HepG2 (cell line): ENCODE data around the gene TCAP. TPM values are rescaled to one million over a fixed set of nuclear protein-coding genes. Genes with fewer than 3 reads are reported as not detected.

Source experiments
- ATF5 ChIP-seq: sonication (generic); formaldehyde crosslinking; IDR thresholded peaks from 2 replicates; pipeline ENCODE4 v1.4.0; 2020; ENCODE audit warnings: mild to moderate bottlenecking, low read depth, missing genetic modification reagents
- BRD4 ChIP-seq: sonication (generic); formaldehyde crosslinking; IDR thresholded peaks from 2 replicates; pipeline ENCODE4 v1.4.0; 2020; ENCODE audit warnings: missing genetic modification reagents
- GATAD2A ChIP-seq: IDR thresholded peaks from 2 replicates; pipeline ENCODE4 v1.6.1; 2016
- HOXA9 ChIP-seq: sonication (generic); formaldehyde crosslinking; IDR thresholded peaks from 2 replicates; pipeline ENCODE4 v1.8.1; 2022; ENCODE audit warnings: missing genetic modification reagents, mild to moderate bottlenecking, moderate library complexity, borderline replicate concordance
- KDM4B ChIP-seq: sonication (generic); formaldehyde crosslinking; IDR thresholded peaks from 2 replicates; pipeline ENCODE4 v1.4.0; 2020; ENCODE audit warnings: missing genetic modification reagents
- KMT2B ChIP-seq: IDR thresholded peaks from 2 replicates; pipeline ENCODE4 v1.6.1; 2016; ENCODE audit warnings: missing genetic modification reagents, missing compliant biosample characterization
- MTF1 ChIP-seq: sonication (generic); formaldehyde crosslinking; IDR thresholded peaks from 2 replicates; pipeline ENCODE4 v1.5.0; 2020; ENCODE audit warnings: missing genetic modification reagents
- TCF12 ChIP-seq, 2 experiments: fragments of 450-650 bp in 1 of 2; sonication (generic) in 1 of 2; formaldehyde crosslinking in 1 of 2; IDR thresholded peaks; 2 replicates each; pipeline versions ENCODE4 v1.6.1 to v1.8.0; 2017 to 2022; ENCODE audit warnings: antibody characterized with exemption in 1 of 2, mild to moderate bottlenecking in 1 of 2, missing genetic modification reagents in 1 of 2, moderate library complexity in 1 of 2
- U2AF1 ChIP-seq: fragments of 200-400 bp; formaldehyde crosslinking; optimal IDR thresholded peaks from 2 replicates; pipeline ENCODE3; 2017; ENCODE audit warnings: mild to moderate bottlenecking, low read depth, low read length
- ZNF224 ChIP-seq: sonication (generic); formaldehyde crosslinking; IDR thresholded peaks from 2 replicates; pipeline ENCODE4 v1.5.0; 2020; ENCODE audit warnings: mild to moderate bottlenecking, missing genetic modification reagents
- ZNF253 ChIP-seq: sonication (generic); formaldehyde crosslinking; IDR thresholded peaks from 2 replicates; pipeline ENCODE4 v1.8.0; 2022; ENCODE audit warnings: mild to moderate bottlenecking, missing genetic modification reagents, borderline replicate concordance
- ZNF496 ChIP-seq: sonication (generic); formaldehyde crosslinking; IDR thresholded peaks from 2 replicates; pipeline ENCODE4 v1.8.1; 2023; ENCODE audit warnings: mild to moderate bottlenecking, moderate library complexity, missing genetic modification reagents; ENCODE audit not compliant: insufficient replicate concordance
- ZNF543 ChIP-seq: sonication (generic); formaldehyde crosslinking; IDR thresholded peaks from 2 replicates; pipeline ENCODE4 v1.4.0; 2020; ENCODE audit warnings: mild to moderate bottlenecking, missing genetic modification reagents
- ZNF546 ChIP-seq: sonication (generic); formaldehyde crosslinking; conservative IDR thresholded peaks from 2 replicates; pipeline ENCODE4 v1.8.1; 2023; ENCODE audit warnings: mild to moderate bottlenecking, missing genetic modification reagents
- polyA plus RNA-seq, 8 experiments: library from polyadenylated mRNA; depleted of rRNA in 3 of 8; stranded (reverse) in 7 of 8; unstranded in 1 of 8; fragments of >200 nt; fragmentation: Illumina TruSeq in 4 of 8; extraction: Trizol in 4 of 8; gene quantifications; 2 replicates each; pipeline versions ENCODE4 v1.2.1 to v1.2.3, GENCODE V29; 2011 to 2016; ENCODE audit warnings: low read depth in 4 of 8, missing spikeins in 1 of 8, mixed read lengths in 1 of 8; ENCODE audit not compliant: insufficient read depth in 1 of 8
- total RNA-seq, 5 experiments: library from RNA; depleted of rRNA; stranded (reverse); fragments of >200 nt; fragmentation: Illumina TruSeq; extraction: Trizol; gene quantifications; 2 replicates each; pipeline ENCODE4 v1.2.3, GENCODE V29; 2016; ENCODE audit warnings: low read depth in 1 of 5
- TF ChIP-seq, protein P1 (sequence below): sonication (generic); formaldehyde crosslinking; IDR thresholded peaks from 2 replicates; pipeline ENCODE4 v1.4.0; 2020; ENCODE audit warnings: missing genetic modification reagents
- TF ChIP-seq, protein P2 (sequence below): sonication (generic); formaldehyde crosslinking; IDR thresholded peaks from 2 replicates; pipeline ENCODE4 v1.5.0; 2020; ENCODE audit warnings: mild to moderate bottlenecking, missing genetic modification reagents, moderate library complexity
- TF ChIP-seq, protein P3 (sequence below): sonication (generic); formaldehyde crosslinking; IDR thresholded peaks from 2 replicates; pipeline ENCODE4 v1.8.0; 2022; ENCODE audit warnings: missing genetic modification reagents, mild to moderate bottlenecking, inconsistent platforms, borderline replicate concordance
- TF ChIP-seq, protein P4 (sequence below): sonication (generic); formaldehyde crosslinking; IDR thresholded peaks from 2 replicates; pipeline ENCODE4 v1.4.0; 2020; ENCODE audit warnings: missing genetic modification reagents, borderline replicate concordance

Gene TCAP
- total and polyA plus RNA-seq, 2 of the 13 experiments (the other 11 are each of a cell fraction or from before 2014, with no cell fraction given): 0.24 to 0.65 TPM

DNA sequence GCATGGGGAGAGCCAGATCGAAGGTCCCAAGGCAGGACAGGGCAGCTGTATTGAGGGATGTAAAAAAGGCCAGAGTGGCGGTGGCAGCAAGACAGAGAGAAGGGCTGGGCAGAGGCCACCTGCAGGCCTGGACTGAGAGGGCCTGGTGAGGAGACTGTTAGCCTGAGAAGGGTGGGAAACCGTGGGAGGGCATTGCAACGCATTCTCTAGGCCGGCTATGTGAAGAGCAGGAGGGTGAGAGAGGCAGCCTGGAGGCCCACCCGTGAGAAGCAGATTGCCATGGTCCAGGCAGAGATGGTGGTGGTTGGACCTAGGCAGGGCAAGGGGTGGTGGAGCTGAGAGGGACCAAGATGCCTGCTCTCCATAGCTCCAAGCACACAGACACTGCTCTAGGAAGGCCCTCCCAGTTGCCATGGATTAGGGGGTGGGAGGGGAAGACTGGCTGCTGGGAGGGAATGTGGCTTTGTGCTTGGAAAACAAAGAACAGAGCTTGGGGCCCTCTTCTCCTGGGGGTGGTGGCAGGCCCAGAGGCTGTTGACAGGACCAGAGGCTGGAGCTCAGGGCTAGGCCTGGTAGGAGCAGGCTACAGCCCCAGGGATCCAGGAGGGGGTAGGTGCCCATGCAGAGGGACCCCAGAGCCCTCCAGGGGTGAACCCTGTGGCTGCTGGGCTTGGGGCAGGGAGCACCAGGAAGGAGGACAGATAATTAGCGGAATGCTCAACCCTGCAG is 12.4 kb upstream of the TCAP start (continued):
- TF ChIP-seq, protein P1, sequence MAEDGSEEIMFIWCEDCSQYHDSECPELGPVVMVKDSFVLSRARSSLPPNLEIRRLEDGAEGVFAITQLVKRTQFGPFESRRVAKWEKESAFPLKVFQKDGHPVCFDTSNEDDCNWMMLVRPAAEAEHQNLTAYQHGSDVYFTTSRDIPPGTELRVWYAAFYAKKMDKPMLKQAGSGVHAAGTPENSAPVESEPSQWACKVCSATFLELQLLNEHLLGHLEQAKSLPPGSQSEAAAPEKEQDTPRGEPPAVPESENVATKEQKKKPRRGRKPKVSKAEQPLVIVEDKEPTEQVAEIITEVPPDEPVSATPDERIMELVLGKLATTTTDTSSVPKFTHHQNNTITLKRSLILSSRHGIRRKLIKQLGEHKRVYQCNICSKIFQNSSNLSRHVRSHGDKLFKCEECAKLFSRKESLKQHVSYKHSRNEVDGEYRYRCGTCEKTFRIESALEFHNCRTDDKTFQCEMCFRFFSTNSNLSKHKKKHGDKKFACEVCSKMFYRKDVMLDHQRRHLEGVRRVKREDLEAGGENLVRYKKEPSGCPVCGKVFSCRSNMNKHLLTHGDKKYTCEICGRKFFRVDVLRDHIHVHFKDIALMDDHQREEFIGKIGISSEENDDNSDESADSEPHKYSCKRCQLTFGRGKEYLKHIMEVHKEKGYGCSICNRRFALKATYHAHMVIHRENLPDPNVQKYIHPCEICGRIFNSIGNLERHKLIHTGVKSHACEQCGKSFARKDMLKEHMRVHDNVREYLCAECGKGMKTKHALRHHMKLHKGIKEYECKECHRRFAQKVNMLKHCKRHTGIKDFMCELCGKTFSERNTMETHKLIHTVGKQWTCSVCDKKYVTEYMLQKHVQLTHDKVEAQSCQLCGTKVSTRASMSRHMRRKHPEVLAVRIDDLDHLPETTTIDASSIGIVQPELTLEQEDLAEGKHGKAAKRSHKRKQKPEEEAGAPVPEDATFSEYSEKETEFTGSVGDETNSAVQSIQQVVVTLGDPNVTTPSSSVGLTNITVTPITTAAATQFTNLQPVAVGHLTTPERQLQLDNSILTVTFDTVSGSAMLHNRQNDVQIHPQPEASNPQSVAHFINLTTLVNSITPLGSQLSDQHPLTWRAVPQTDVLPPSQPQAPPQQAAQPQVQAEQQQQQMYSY (CRISPR knock-in tag): no peak
- TF ChIP-seq BRD4: no peak
- peak; percentile 17; the same call in 1 of the 2 replicates for TF ChIP-seq KMT2B (CRISPR knock-in tag)
- no peak for TF ChIP-seq ZNF496 (CRISPR knock-in tag)
- no peak for TF ChIP-seq HOXA9 (CRISPR knock-in tag)
- no peak for TF ChIP-seq ZNF253 (CRISPR knock-in tag)
- no peak for TF ChIP-seq MTF1 (CRISPR knock-in tag)
- TF ChIP-seq KDM4B (CRISPR knock-in tag): no peak
- TF ChIP-seq TCF12 (IDR thresholded peaks at IDR 0.05): no peak
- TF ChIP-seq TCF12 (CRISPR knock-in tag; IDR thresholded peaks at IDR 0.05): no peak
- TF ChIP-seq ATF5 (CRISPR knock-in tag): no peak
- TF ChIP-seq, protein P2, sequence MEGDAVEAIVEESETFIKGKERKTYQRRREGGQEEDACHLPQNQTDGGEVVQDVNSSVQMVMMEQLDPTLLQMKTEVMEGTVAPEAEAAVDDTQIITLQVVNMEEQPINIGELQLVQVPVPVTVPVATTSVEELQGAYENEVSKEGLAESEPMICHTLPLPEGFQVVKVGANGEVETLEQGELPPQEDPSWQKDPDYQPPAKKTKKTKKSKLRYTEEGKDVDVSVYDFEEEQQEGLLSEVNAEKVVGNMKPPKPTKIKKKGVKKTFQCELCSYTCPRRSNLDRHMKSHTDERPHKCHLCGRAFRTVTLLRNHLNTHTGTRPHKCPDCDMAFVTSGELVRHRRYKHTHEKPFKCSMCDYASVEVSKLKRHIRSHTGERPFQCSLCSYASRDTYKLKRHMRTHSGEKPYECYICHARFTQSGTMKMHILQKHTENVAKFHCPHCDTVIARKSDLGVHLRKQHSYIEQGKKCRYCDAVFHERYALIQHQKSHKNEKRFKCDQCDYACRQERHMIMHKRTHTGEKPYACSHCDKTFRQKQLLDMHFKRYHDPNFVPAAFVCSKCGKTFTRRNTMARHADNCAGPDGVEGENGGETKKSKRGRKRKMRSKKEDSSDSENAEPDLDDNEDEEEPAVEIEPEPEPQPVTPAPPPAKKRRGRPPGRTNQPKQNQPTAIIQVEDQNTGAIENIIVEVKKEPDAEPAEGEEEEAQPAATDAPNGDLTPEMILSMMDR (CRISPR knock-in tag): peak; percentile 6; the same call in 1 of the 2 replicates
- TF ChIP-seq ZNF543 (CRISPR knock-in tag): peak; percentile 55; the same call in 1 of the 2 replicates
- TF ChIP-seq, protein P3, sequence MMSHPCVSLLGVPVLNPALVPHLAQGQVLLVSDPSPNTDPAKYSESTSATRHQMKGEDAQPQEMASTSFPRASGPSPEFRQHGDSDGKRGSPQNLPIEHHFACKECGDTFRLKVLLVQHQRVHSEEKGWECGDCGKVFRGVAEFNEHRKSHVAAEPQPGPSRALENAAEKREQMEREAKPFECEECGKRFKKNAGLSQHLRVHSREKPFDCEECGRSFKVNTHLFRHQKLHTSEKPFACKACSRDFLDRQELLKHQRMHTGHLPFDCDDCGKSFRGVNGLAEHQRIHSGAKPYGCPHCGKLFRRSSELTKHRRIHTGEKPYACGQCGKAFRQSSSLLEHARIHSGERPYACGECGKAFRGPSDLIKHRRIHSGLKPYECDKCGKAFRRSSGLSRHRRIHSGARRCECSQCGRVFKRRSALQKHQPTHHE (CRISPR knock-in tag): no peak
- TF ChIP-seq, protein P4, sequence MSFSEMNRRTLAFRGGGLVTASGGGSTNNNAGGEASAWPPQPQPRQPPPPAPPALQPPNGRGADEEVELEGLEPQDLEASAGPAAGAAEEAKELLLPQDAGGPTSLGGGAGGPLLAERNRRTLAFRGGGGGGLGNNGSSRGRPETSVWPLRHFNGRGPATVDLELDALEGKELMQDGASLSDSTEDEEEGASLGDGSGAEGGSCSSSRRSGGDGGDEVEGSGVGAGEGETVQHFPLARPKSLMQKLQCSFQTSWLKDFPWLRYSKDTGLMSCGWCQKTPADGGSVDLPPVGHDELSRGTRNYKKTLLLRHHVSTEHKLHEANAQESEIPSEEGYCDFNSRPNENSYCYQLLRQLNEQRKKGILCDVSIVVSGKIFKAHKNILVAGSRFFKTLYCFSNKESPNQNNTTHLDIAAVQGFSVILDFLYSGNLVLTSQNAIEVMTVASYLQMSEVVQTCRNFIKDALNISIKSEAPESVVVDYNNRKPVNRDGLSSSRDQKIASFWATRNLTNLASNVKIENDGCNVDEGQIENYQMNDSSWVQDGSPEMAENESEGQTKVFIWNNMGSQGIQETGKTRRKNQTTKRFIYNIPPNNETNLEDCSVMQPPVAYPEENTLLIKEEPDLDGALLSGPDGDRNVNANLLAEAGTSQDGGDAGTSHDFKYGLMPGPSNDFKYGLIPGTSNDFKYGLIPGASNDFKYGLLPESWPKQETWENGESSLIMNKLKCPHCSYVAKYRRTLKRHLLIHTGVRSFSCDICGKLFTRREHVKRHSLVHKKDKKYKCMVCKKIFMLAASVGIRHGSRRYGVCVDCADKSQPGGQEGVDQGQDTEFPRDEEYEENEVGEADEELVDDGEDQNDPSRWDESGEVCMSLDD: no peak
- 0 out of 2 replicates have a peak, but pooled peaks have one; percentile 53 for TF ChIP-seq ZNF546 (CRISPR knock-in tag)
- TF ChIP-seq U2AF1: peak; percentile 60
- no peak for TF ChIP-seq ZNF224
- peak; percentile 29 for TF ChIP-seq GATAD2A
